Mammary epithelial cell (primary cell): Measurements from ENCODE around the gene GRIP1.

Source experiments
- CTCF ChIP-seq, 2 donors: IDR thresholded peaks in 1 of 2; conservative IDR thresholded peaks in 1 of 2; 2 replicates each; pipeline ENCODE4 v1.5.1; 2011 to 2012; ENCODE audit warnings: inconsistent platforms in 2 of 2, low read length in 2 of 2, mild to moderate bottlenecking in 2 of 2, control low read depth in 1 of 2, low read depth in 1 of 2; ENCODE audit not compliant: insufficient read depth in 1 of 2; ENCODE audit errors: extremely low read depth in 1 of 2
- EZH2 ChIP-seq: IDR thresholded peaks from 2 replicates; pipeline ENCODE4 v1.6.1; 2012; ENCODE audit warnings: low read length, inconsistent platforms, borderline replicate concordance

DNA sequence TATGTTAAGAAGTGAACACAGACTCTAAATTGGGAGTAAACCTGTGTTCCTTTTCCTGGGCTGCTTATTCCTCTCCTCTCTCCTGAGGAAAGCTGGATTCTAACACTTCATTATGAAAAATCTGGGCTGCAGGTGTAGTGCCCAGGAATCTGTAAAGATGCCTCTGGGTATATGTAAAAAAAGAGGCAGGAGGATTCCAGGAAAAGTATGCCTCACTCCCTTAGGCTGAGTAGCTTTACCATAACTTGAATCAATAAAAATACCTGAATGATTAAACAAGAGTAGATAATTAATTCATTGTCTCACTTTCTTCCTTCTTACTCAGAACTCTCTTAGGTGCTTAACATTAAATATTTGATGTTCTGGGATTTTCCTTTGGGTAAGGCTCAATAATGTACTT lies 185.1 kb downstream of the GRIP1 start:
- TF ChIP-seq CTCF (conservative IDR thresholded peaks at IDR 0.05 in 1 of 2, IDR thresholded peaks at IDR 0.05 in 1 of 2; ENCODE audit: extremely low read depth in 1 of 2, insufficient read depth in 1 of 2, low read depth in 1 of 2, low read length in 2 of 2) (no peak), EZH2 (no peak)
